Endothelial cell of umbilical vein (primary cell): ENCODE results near the gene MEGF10. TPM values are rescaled to one million over a fixed set of nuclear protein-coding genes. Genes with fewer than 3 reads are reported as not detected.

ENCODE experiments used
- BruUV-seq: library from RNA; stranded (reverse); fragments of 400-500 nt; replicated peaks from 2 replicates; lab custom pipeline; 2021; lab: Mats Ljungman, UMichigan
- CTCF ChIA-PET: fragments of 300-600, 350-600 bp; sonication (Branson Sonifier 250); formaldehyde crosslinking; loops from one replicate; lab custom pipeline; 2021; ENCODE audit warnings: antibody characterized with exemption, inconsistent platforms; lab: Charles Lee
- POLR2A ChIA-PET: fragments of 300-600, 350-600 bp; sonication (Branson Sonifier 250); formaldehyde crosslinking; loops from one replicate; lab custom pipeline; 2021; ENCODE audit warnings: antibody characterized with exemption, inconsistent platforms; lab: Charles Lee
- DNase-seq: peaks from one replicate; pipeline ENCODE4 v3.0.0-alpha.2; 2011; ENCODE audit warnings: low read depth, low spot score
- FAIRE-seq: peaks from 2 replicates; lab custom pipeline; 2011; peaks lifted over from hg19 to GRCh38; lab: Jason Lieb, UNC
- H2AFZ ChIP-seq: 2 replicates; pipeline ENCODE4 v1.6.0; 2012; ENCODE audit warnings: low read depth, low read length, control low read depth, inconsistent platforms
- H3K27ac ChIP-seq: 2 replicates; pipeline ENCODE4 v1.5.1; 2011; ENCODE audit warnings: low read depth, mild to moderate bottlenecking, control low read depth, low read length, moderate library complexity; ENCODE audit not compliant: insufficient read depth
- H3K27me3 ChIP-seq, 2 experiments: 2 replicates each; pipeline versions ENCODE4 v1.6.0 to v1.6.1; 2011; ENCODE audit warnings: low read length in 2 of 2, mixed read lengths in 1 of 2; ENCODE audit not compliant: control insufficient read depth in 2 of 2, insufficient read depth in 2 of 2
- H3K36me3 ChIP-seq, 2 experiments: 2 replicates in 1 of 2; 3 replicates in 1 of 2; pipeline ENCODE4 v1.5.1; 2011; ENCODE audit warnings: low read length in 2 of 2, mild to moderate bottlenecking in 1 of 2, moderate library complexity in 1 of 2; ENCODE audit not compliant: control insufficient read depth in 2 of 2, insufficient read depth in 2 of 2; ENCODE audit errors: extremely low read depth in 1 of 2
- H3K4me1 ChIP-seq: 3 replicates; pipeline ENCODE4 v1.5.1; 2011; ENCODE audit warnings: mild to moderate bottlenecking, low read length; ENCODE audit not compliant: control insufficient read depth, insufficient read depth; ENCODE audit errors: extremely low read depth
- H3K4me2 ChIP-seq: 2 replicates; pipeline ENCODE4 v1.6.1; 2011; ENCODE audit warnings: low read length, control low read depth, mixed read lengths; ENCODE audit not compliant: insufficient read depth
- H3K4me3 ChIP-seq, 3 experiments: fragments of 200-600 bp in 1 of 3; sonication (generic), shearing (Covaris generic) in 1 of 3; replicated peaks in 1 of 3; 2 replicates each; pipeline ENCODE4 v1.5.1; 2011 to 2016; ENCODE audit warnings: control low read depth in 3 of 3, low read length in 3 of 3, mild to moderate bottlenecking in 2 of 3, inconsistent platforms in 1 of 3, low read depth in 1 of 3, moderate library complexity in 1 of 3; ENCODE audit not compliant: insufficient read depth in 1 of 3
- H3K79me2 ChIP-seq: 2 replicates; pipeline ENCODE4 v1.6.0; 2012; ENCODE audit warnings: low read length, inconsistent platforms; ENCODE audit not compliant: control insufficient read depth, insufficient read depth
- H3K9ac ChIP-seq: replicated peaks from 2 replicates; pipeline ENCODE3; 2011; ENCODE audit warnings: low read length, control low read depth; ENCODE audit not compliant: insufficient read depth; ENCODE audit errors: extremely low read depth
- H3K9me1 ChIP-seq: replicated peaks from 3 replicates; pipeline ENCODE4 v1.6.0; 2011; ENCODE audit warnings: mild to moderate bottlenecking, low read length; ENCODE audit not compliant: control insufficient read depth, insufficient read depth; ENCODE audit errors: extremely low read depth
- H3K9me3 ChIP-seq: replicated peaks from 2 replicates; pipeline ENCODE4 v1.5.1; 2012; ENCODE audit warnings: low read length, inconsistent platforms; ENCODE audit not compliant: control insufficient read depth, insufficient read depth
- H4K20me1 ChIP-seq: replicated peaks from 2 replicates; pipeline ENCODE3; 2011; ENCODE audit warnings: mild to moderate bottlenecking, low read length; ENCODE audit not compliant: control insufficient read depth, insufficient read depth; ENCODE audit errors: extremely low read depth
- CTCF ChIP-seq, 2 donors: IDR thresholded peaks; 1 replicate in 1 of 2; 2 replicates in 1 of 2; pipeline ENCODE4 v1.5.1; 2011; ENCODE audit warnings: low read length in 2 of 2, mild to moderate bottlenecking in 2 of 2, moderate library complexity in 2 of 2, control low read depth in 1 of 2, inconsistent platforms in 1 of 2, low read depth in 1 of 2; ENCODE audit not compliant: insufficient read depth in 1 of 2; ENCODE audit errors: extremely low read depth in 1 of 2
- EZH2 ChIP-seq: IDR thresholded peaks from 2 replicates; pipeline ENCODE4 v1.6.1; 2012; ENCODE audit warnings: borderline replicate concordance, low read depth, mild to moderate bottlenecking, moderate library complexity, low read length, inconsistent platforms; ENCODE audit not compliant: severe bottlenecking
- FOS ChIP-seq: IDR thresholded peaks from 2 replicates; pipeline ENCODE4 v1.6.1; 2011; ENCODE audit warnings: mild to moderate bottlenecking, low read length, moderate library complexity, borderline replicate concordance; ENCODE audit not compliant: insufficient read depth
- GATA2 ChIP-seq: IDR thresholded peaks from 2 replicates; pipeline ENCODE4 v1.7.0; 2011; ENCODE audit warnings: low read depth, mild to moderate bottlenecking, moderate library complexity, mixed read lengths, low read length; ENCODE audit not compliant: insufficient read length, insufficient read depth
- JUN ChIP-seq: IDR thresholded peaks from 2 replicates; pipeline ENCODE4 v1.6.1; 2011; ENCODE audit warnings: borderline replicate concordance, low read depth; ENCODE audit not compliant: insufficient read length, insufficient read depth
- MYC ChIP-seq: IDR thresholded peaks from one replicate; pipeline ENCODE4 v1.6.1; 2011; ENCODE audit warnings: mild to moderate bottlenecking, low read depth, low read length
- POLR2A ChIP-seq: IDR thresholded peaks from 2 replicates; pipeline ENCODE4 v1.6.1; 2012; ENCODE audit warnings: low read depth, mild to moderate bottlenecking, control low read depth, low read length
- POLR2AphosphoS5 ChIP-seq: IDR thresholded peaks from 2 replicates; pipeline ENCODE4 v1.6.1; 2012; ENCODE audit warnings: low read depth, mild to moderate bottlenecking, control low read depth, low read length, moderate library complexity; ENCODE audit not compliant: insufficient read depth
- dilution Hi-C: fragments of 300-500 bp; cut with MboI; formaldehyde crosslinking; loops from one replicate; pipeline ENCODE4 v1.15.0; 2019; ENCODE audit warnings: low sequenced_read_pairs; ENCODE audit not compliant: extremely low pct_ligation_motif_present
- intact Hi-C: fragments of 100-400 bp; cut with micrococcal nuclease; formaldehyde crosslinking; loops from one replicate; pipeline ENCODE4 v1.10.0; 2022
- polyA plus RNA-seq, 4 experiments: library from polyadenylated mRNA; depleted of rRNA in 3 of 4; stranded (reverse) in 3 of 4; unstranded in 1 of 4; fragments of >200 nt; gene quantifications; 2 replicates each; pipeline versions ENCODE4 v1.2.1 to v1.2.3, GENCODE V29; 2011 to 2012; ENCODE audit warnings: missing spikeins in 1 of 4
- total RNA-seq: library from RNA; stranded (reverse); gene quantifications from 2 replicates; pipeline ENCODE4 v1.2.3, GENCODE V29; 2021
- TF ChIP-seq, protein P1 (sequence below): IDR thresholded peaks from 2 replicates; pipeline ENCODE4 v1.6.1; 2011; ENCODE audit not compliant: insufficient read depth, insufficient read length

The MEGF10 gene
- total and polyA plus RNA-seq, 2 donors (not counting 3 experiments of a cell fraction or from before 2014, with no cell fraction given), result 0.30 to 1.00 TPM

- FAIRE-seq (no peak), DNase-seq (no peak)
- H3K9me1 ChIP-seq, result no peaks in the 10 kb centered on the region
- H3K4me1 ChIP-seq, result no peaks in the 10 kb centered on the region
- CTCF ChIA-PET, result no interaction called here
- no peak overlapping the region for H3K4me3 ChIP-seq
- H3K9me3 ChIP-seq, result no peaks in the 10 kb centered on the region
- TF ChIP-seq, protein P1, sequence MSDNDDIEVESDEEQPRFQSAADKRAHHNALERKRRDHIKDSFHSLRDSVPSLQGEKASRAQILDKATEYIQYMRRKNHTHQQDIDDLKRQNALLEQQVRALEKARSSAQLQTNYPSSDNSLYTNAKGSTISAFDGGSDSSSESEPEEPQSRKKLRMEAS, result no peak
- TF ChIP-seq GATA2 (no peak), MYC (no peak), EZH2 (no peak), POLR2A (no peak), POLR2AphosphoS5 (no peak), JUN (no peak), FOS (no peak), CTCF (IDR thresholded peaks at IDR 0.05; ENCODE audit: extremely low read depth in 1 of 2, insufficient read depth in 1 of 2, low read depth in 1 of 2, low read length in 2 of 2) (no peak)
- no peak overlapping the region for H3K4me2 ChIP-seq
- H4K20me1 ChIP-seq, result no peaks in the 10 kb centered on the region
- intact Hi-C loops (no loop called here), dilution Hi-C loops (no loop called here)
- no TSS peak for BruUV-seq
- no peak overlapping the region for H3K9ac ChIP-seq
- no peaks in the 10 kb centered on the region for H3K27me3 ChIP-seq
- H2AFZ ChIP-seq, result no peak overlapping the region
- H3K27ac ChIP-seq, result no peak overlapping the region
- no peaks in the 10 kb centered on the region for H3K79me2 ChIP-seq
- POLR2A ChIA-PET, result no interaction called here
- no peaks in the 10 kb centered on the region for H3K36me3 ChIP-seq
Observed at GRCh38 chr5:127415034-127415433, 124.4 kb downstream of the MEGF10 start.
